Left kidney (tissue), 1 donor: ENCODE measurements around the gene KRTAP5-6. TPM values are rescaled to one million over a fixed set of nuclear protein-coding genes. Genes with fewer than 3 reads are reported as not detected.

Experiments
- polyA plus RNA-seq: library from polyadenylated mRNA; unstranded; fragments of 120-200 nt; gene quantifications from one replicate; pipeline ENCODE4 v1.2.1, GENCODE V29; 2013; ENCODE audit not compliant: insufficient read length

The KRTAP5-6 gene
- polyA plus RNA-seq, 1 donor = not detected

Other genes with a start within 250 kb of the KRTAP5-6 start
- 29.4 TPM for gene MOB2, start 210.4 kb upstream of the KRTAP5-6 start, polyA plus RNA-seq
- gene DUSP8, start 124.9 kb upstream of the KRTAP5-6 start, polyA plus RNA-seq = 3.2 TPM
- 0.35 TPM for gene KRTAP5-1, start 111.9 kb upstream of the KRTAP5-6 start, polyA plus RNA-seq
- gene KRTAP5-2, start 98.9 kb upstream of the KRTAP5-6 start, polyA plus RNA-seq = not detected
- gene KRTAP5-3, start 88.7 kb upstream of the KRTAP5-6 start, polyA plus RNA-seq = not detected
- not detected for gene KRTAP5-4, start 75.1 kb upstream of the KRTAP5-6 start, polyA plus RNA-seq
- not detected for gene KRTAP5-5, start 67.4 kb upstream of the KRTAP5-6 start, polyA plus RNA-seq
- 0.22 TPM for gene IFITM10, start 53.4 kb downstream of the KRTAP5-6 start, polyA plus RNA-seq
- gene CTSD, start 66.7 kb downstream of the KRTAP5-6 start, polyA plus RNA-seq = 198 TPM
- 0.18 TPM for gene SYT8, start 137.8 kb downstream of the KRTAP5-6 start, polyA plus RNA-seq
- gene TNNI2, start 141.8 kb downstream of the KRTAP5-6 start, polyA plus RNA-seq = 0.32 TPM
- gene LSP1, start 155.9 kb downstream of the KRTAP5-6 start, polyA plus RNA-seq = 1.8 TPM
- gene PRR33, start 194.7 kb downstream of the KRTAP5-6 start, polyA plus RNA-seq = 0.08 TPM
- gene TNNT3, start 222.5 kb downstream of the KRTAP5-6 start, polyA plus RNA-seq = 8.2 TPM